ENCODE data around the gene MXI1. TPM values are rescaled to one million over a fixed set of nuclear protein-coding genes. Genes with fewer than 3 reads are reported as not detected.
"Not testable (repeated sequence)": the region's sequence is repeated elsewhere in the genome, so short reads cannot be mapped to it uniquely, and the experiment has no call there.

Gene MXI1
- total RNA-seq, 5 donors from 2014 or later (not counting 1 experiment from before 2014, with no cell fraction given): 40.2 to 54.1 (median 44.4) TPM

DNA sequence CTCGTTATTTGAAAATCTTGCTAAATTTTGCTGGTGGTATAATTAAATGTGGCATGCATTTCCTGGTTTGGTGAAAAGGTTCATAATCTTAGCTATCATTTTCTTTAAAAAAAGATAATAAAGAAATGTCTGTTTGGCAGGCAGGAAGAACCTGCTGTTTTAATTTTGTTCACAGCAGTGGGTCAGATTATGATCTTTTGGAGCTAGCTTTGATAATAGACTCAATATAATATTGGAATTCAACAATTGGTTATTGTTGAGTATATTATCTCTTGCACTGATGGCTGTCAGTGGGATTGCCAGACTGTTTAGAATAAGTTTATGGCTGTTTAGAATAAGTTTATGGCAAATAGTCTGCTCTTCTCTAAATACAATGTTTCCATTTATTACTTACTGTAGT lies 35.1 kb downstream of the MXI1 start:
- WGBS (ENCODE audit: insufficient coverage): no CpG with 5 or more reads among the region's 1 CpG
- Histone ChIP-seq H3K27me3 (replicated peaks in 1 of 2; ENCODE audit: control insufficient read depth in 2 of 2, extremely low read depth in 1 of 2, insufficient read depth in 2 of 2, low read length in 1 of 2) (no peaks in the 10 kb centered on the region), H3K27ac (ENCODE audit: low read length) (no peak overlapping the region), H3K4me1 (ENCODE audit: control insufficient read depth in 1 of 2, extremely low read depth in 1 of 2, insufficient read depth in 2 of 2, low read length in 2 of 2) (no peaks in the 10 kb centered on the region), H3K4me3 (ENCODE audit: control insufficient read depth in 1 of 2, extremely low read depth in 1 of 2, low read length in 1 of 2) (no peak overlapping the region), H3K9me3 (no peaks in the 10 kb centered on the region), H3K36me3 (ENCODE audit: control insufficient read depth in 2 of 2, extremely low read depth in 1 of 2, insufficient read depth in 1 of 2, low read length in 1 of 2) (peaks cover 0 to 3% of the 10 kb centered on the region in 2 donors)
- H3K27me3 Mint-ChIP-seq: no peaks in the 10 kb centered on the region
- peaks cover 0 to 10% (median 0%) of the 10 kb centered on the region in 3 donors for H3K9me3 Mint-ChIP-seq
- CTCF ChIA-PET: interaction anchor here in 1 of 2 donors (1.1 to 1.4 kb wide), 2 partner anchors 37 to 105 kb away, joined by 4 read pairs; no protein-coding TSS in a partner anchor
- H3K36me3 Mint-ChIP-seq: peaks cover 47% of the 10 kb centered on the region
- DNase-seq (no peak), ATAC-seq (replicated peaks in 1 of 4) (no peak)
- peaks cover 41 to 50% (median 48%) of the 10 kb centered on the region in 3 donors for H3K4me1 Mint-ChIP-seq
- POLR2A ChIA-PET: interaction anchor here in 1 of 2 donors (1.5 kb wide), 1 partner anchor 21 kb away, joined by 3 read pairs; no protein-coding TSS in a partner anchor
- H3K27ac Mint-ChIP-seq: no peak overlapping the region
- H3K4me3 Mint-ChIP-seq: no peak overlapping the region

- CTCF ChIA-PET: interaction anchor here in 1 of 2 donors (0.6 to 1.1 kb wide), 2 partner anchors 88 to 107 kb away, joined by 3 to 5 read pairs; no protein-coding TSS in a partner anchor
- Histone ChIP-seq H3K36me3 (ENCODE audit: control insufficient read depth in 2 of 2, extremely low read depth in 1 of 2, insufficient read depth in 1 of 2, low read length in 1 of 2) (no peaks in the 10 kb centered on the region), H3K9me3 (no peaks in the 10 kb centered on the region), H3K27ac (ENCODE audit: low read length) (no peak overlapping the region), H3K4me3 (ENCODE audit: control insufficient read depth in 1 of 2, extremely low read depth in 1 of 2, low read length in 1 of 2) (no peak overlapping the region), H3K4me1 (ENCODE audit: control insufficient read depth in 1 of 2, extremely low read depth in 1 of 2, insufficient read depth in 2 of 2, low read length in 2 of 2) (no peaks in the 10 kb centered on the region), H3K27me3 (replicated peaks in 1 of 2; ENCODE audit: control insufficient read depth in 2 of 2, extremely low read depth in 1 of 2, insufficient read depth in 2 of 2, low read length in 1 of 2) (no peaks in the 10 kb centered on the region)
- no peak overlapping the region for H3K27ac Mint-ChIP-seq
- H3K4me1 Mint-ChIP-seq: peaks cover 27 to 44% (median 39%) of the 10 kb centered on the region in 3 donors
- DNase-seq (no peak), ATAC-seq (replicated peaks in 1 of 4) (no peak)
- no peak overlapping the region for H3K4me3 Mint-ChIP-seq
- H3K36me3 Mint-ChIP-seq: peaks cover 38% of the 10 kb centered on the region
- H3K27me3 Mint-ChIP-seq: no peaks in the 10 kb centered on the region
- WGBS (ENCODE audit: insufficient coverage): no CpG with 5 or more reads among the region's 3 CpGs
- H3K9me3 Mint-ChIP-seq: no peaks in the 10 kb centered on the region
- POLR2A ChIA-PET: interaction anchor here (0.6 kb wide), 3 partner anchors 35 to 1027 kb away, joined by 3 read pairs; no protein-coding TSS in a partner anchor
Measured at GRCh38 chr10:110244550-110244949, 37.1 kb downstream of the MXI1 start.

DNA sequence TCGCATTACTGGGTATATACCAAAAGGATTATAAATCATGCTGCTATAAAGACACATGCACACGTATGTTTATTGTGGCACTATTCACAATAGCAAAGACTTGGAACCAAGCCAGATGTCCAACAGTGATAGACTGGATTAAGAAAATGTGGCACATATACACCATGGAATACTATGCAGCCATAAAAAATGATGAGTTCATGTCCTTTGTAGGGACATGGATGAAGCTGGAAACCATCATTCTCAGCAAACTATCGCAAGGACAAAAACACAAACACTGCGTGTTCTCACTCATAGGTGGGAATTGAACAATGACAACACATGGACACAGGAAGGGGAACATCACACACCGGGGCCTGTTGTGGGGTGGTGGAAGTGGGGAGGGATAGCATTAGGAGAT lies 40.4 kb downstream of the MXI1 start:
- H3K9me3 ChIP-seq; H3K4me3 Mint-ChIP-seq; H3K27me3 Mint-ChIP-seq; H3K9me3 Mint-ChIP-seq; H3K4me3 ChIP-seq (ENCODE audit: control insufficient read depth in 1 of 2, extremely low read depth in 1 of 2, low read length in 1 of 2); POLR2A ChIA-PET; H3K27ac Mint-ChIP-seq; H3K27ac ChIP-seq (ENCODE audit: low read length); H3K36me3 ChIP-seq (ENCODE audit: control insufficient read depth in 2 of 2, extremely low read depth in 1 of 2, insufficient read depth in 1 of 2, low read length in 1 of 2); ATAC-seq (replicated peaks in 1 of 4); H3K27me3 ChIP-seq (replicated peaks in 1 of 2; ENCODE audit: control insufficient read depth in 2 of 2, extremely low read depth in 1 of 2, insufficient read depth in 2 of 2, low read length in 1 of 2); H3K4me1 ChIP-seq (ENCODE audit: control insufficient read depth in 1 of 2, extremely low read depth in 1 of 2, insufficient read depth in 2 of 2, low read length in 2 of 2); DNase-seq: not testable (repeated sequence)
- CTCF ChIA-PET: interaction anchor here in 1 of 2 donors (1.0 kb wide), 1 partner anchor 13 kb away, joined by 3 read pairs; no protein-coding TSS in a partner anchor
- Mint-ChIP-seq H3K4me1 (peaks cover 15 to 31% (median 27%) of the 10 kb centered on the region in 3 donors), H3K36me3 (peaks cover 32% of the 10 kb centered on the region)
- no CpG with 5 or more reads among the region's 5 CpGs for WGBS (ENCODE audit: insufficient coverage)

GRCh38 chr10:110249489-110249888 lies 42.1 kb downstream of the MXI1 start:
- no CpG with 5 or more reads among the region's 1 CpG for WGBS (ENCODE audit: insufficient coverage)
- CTCF ChIA-PET; H3K4me3 Mint-ChIP-seq; H3K4me1 ChIP-seq (ENCODE audit: control insufficient read depth in 1 of 2, extremely low read depth in 1 of 2, insufficient read depth in 2 of 2, low read length in 2 of 2); H3K27me3 ChIP-seq (replicated peaks in 1 of 2; ENCODE audit: control insufficient read depth in 2 of 2, extremely low read depth in 1 of 2, insufficient read depth in 2 of 2, low read length in 1 of 2); POLR2A ChIA-PET; H3K27ac Mint-ChIP-seq; H3K36me3 ChIP-seq (ENCODE audit: control insufficient read depth in 2 of 2, extremely low read depth in 1 of 2, insufficient read depth in 1 of 2, low read length in 1 of 2); H3K4me3 ChIP-seq (ENCODE audit: control insufficient read depth in 1 of 2, extremely low read depth in 1 of 2, low read length in 1 of 2); DNase-seq; H3K27me3 Mint-ChIP-seq; ATAC-seq (replicated peaks in 1 of 4); H3K27ac ChIP-seq (ENCODE audit: low read length); H3K9me3 ChIP-seq; H3K9me3 Mint-ChIP-seq: not testable (repeated sequence)
- Mint-ChIP-seq H3K36me3 (peaks cover 35% of the 10 kb centered on the region), H3K4me1 (peaks cover 23 to 41% (median 39%) of the 10 kb centered on the region in 3 donors)

DNA sequence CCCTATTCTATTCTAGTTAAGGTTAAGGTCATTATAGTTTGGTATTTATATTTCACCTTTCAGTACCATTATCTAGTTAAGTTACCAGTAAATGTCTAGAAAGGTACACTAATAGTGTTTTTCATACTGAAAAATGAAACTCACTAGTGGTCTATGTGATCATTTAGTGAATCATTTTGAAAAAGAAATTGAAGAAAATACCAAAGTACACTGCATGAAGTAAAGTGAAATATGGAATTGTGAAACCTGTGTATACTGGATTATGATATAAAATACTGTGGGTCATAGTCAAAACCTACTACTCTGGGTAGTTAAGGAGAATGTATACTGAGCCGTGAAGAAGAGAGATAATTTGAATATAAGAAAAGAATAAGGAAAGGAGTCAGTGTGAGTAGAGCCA lies 44.0 kb downstream of the MXI1 start:
- H3K4me3 ChIP-seq (ENCODE audit: control insufficient read depth in 1 of 2, extremely low read depth in 1 of 2, low read length in 1 of 2); H3K9me3 Mint-ChIP-seq; POLR2A ChIA-PET; DNase-seq; H3K27me3 ChIP-seq (replicated peaks in 1 of 2; ENCODE audit: control insufficient read depth in 2 of 2, extremely low read depth in 1 of 2, insufficient read depth in 2 of 2, low read length in 1 of 2); H3K36me3 ChIP-seq (ENCODE audit: control insufficient read depth in 2 of 2, extremely low read depth in 1 of 2, insufficient read depth in 1 of 2, low read length in 1 of 2); H3K4me3 Mint-ChIP-seq; H3K27me3 Mint-ChIP-seq; H3K4me1 ChIP-seq (ENCODE audit: control insufficient read depth in 1 of 2, extremely low read depth in 1 of 2, insufficient read depth in 2 of 2, low read length in 2 of 2); H3K9me3 ChIP-seq; H3K27ac ChIP-seq (ENCODE audit: low read length); ATAC-seq (replicated peaks in 1 of 4): not testable (repeated sequence)
- WGBS (ENCODE audit: insufficient coverage): 22% methylated on average over 1 of the region's 1 CpG
- Mint-ChIP-seq H3K4me1 (peaks cover 25 to 41% (median 33%) of the 10 kb centered on the region in 3 donors), H3K36me3 (peaks cover 30% of the 10 kb centered on the region), H3K27ac (peak overlapping the region in 1 of 2 donors; percentile 16)
- CTCF ChIA-PET: interaction anchor here (0.6 to 0.7 kb wide), 3 partner anchors 28 to 189 kb away, joined by 3 to 8 read pairs (median 4); no protein-coding TSS in a partner anchor

GRCh38 chr10:110252151-110252550 lies 44.7 kb downstream of the MXI1 start:
- H3K9me3 Mint-ChIP-seq: peaks cover 4 to 5% (median 4%) of the 10 kb centered on the region in 3 donors
- ATAC-seq (replicated peaks in 1 of 4) (no peak), DNase-seq (no peak)
- WGBS (ENCODE audit: insufficient coverage): 38% methylated on average over 1 of the region's 1 CpG
- no peaks in the 10 kb centered on the region for H3K27me3 ChIP-seq (replicated peaks in 1 of 2; ENCODE audit: control insufficient read depth in 2 of 2, extremely low read depth in 1 of 2, insufficient read depth in 2 of 2, low read length in 1 of 2)
- H3K27ac Mint-ChIP-seq: peak overlapping the region in 1 of 2 donors; percentile 51
- peaks cover 25 to 41% (median 33%) of the 10 kb centered on the region in 3 donors for H3K4me1 Mint-ChIP-seq
- no peaks in the 10 kb centered on the region for H3K27me3 Mint-ChIP-seq
- no peak overlapping the region for H3K27ac ChIP-seq (ENCODE audit: low read length)
- no peaks in the 10 kb centered on the region for H3K4me1 ChIP-seq (ENCODE audit: control insufficient read depth in 1 of 2, extremely low read depth in 1 of 2, insufficient read depth in 2 of 2, low read length in 2 of 2)
- no peaks in the 10 kb centered on the region for H3K9me3 ChIP-seq
- ChIA-PET POLR2A (no interaction called here), CTCF (no interaction called here)
- no peaks in the 10 kb centered on the region for H3K36me3 ChIP-seq (ENCODE audit: control insufficient read depth in 2 of 2, extremely low read depth in 1 of 2, insufficient read depth in 1 of 2, low read length in 1 of 2)
- H3K4me3 Mint-ChIP-seq: no peak overlapping the region
- H3K4me3 ChIP-seq (ENCODE audit: control insufficient read depth in 1 of 2, extremely low read depth in 1 of 2, low read length in 1 of 2): no peak overlapping the region
- peaks cover 29% of the 10 kb centered on the region for H3K36me3 Mint-ChIP-seq
